Liver (tissue), 9 donors: Measurements from ENCODE around the gene ACAD9. TPM values are rescaled to one million over a fixed set of nuclear protein-coding genes. Genes with fewer than 3 reads are reported as not detected.

Experiments used
- DNase-seq: peaks from one replicate; pipeline ENCODE4 v3.0.0-alpha.2; 2017; ENCODE audit warnings: low spot score
- H3K27ac ChIP-seq, 2 donors: one replicate each; pipeline ENCODE4 v1.7.0; 2013; ENCODE audit warnings: inconsistent platforms in 2 of 2, low read length in 2 of 2, control low read depth in 1 of 2, low read depth in 1 of 2, mild to moderate bottlenecking in 1 of 2
- H3K27me3 ChIP-seq, 4 donors: one replicate each; pipeline versions ENCODE4 v1.6.1 to v1.7.0; 2013; ENCODE audit warnings: low read length in 3 of 4, inconsistent platforms in 1 of 4, mild to moderate bottlenecking in 1 of 4, moderate library complexity in 1 of 4; ENCODE audit not compliant: control insufficient read depth in 4 of 4, insufficient read depth in 4 of 4
- H3K36me3 ChIP-seq, 4 donors: one replicate each; pipeline versions ENCODE4 v1.6.1 to v1.7.0; 2013; ENCODE audit warnings: low read length in 3 of 4, mild to moderate bottlenecking in 3 of 4, low read depth in 1 of 4, moderate library complexity in 1 of 4; ENCODE audit not compliant: control insufficient read depth in 4 of 4, insufficient read depth in 3 of 4
- H3K4me1 ChIP-seq, 4 donors: one replicate each; pipeline versions ENCODE4 v1.6.1 to v1.7.0; 2013; ENCODE audit warnings: low read length in 3 of 4, mild to moderate bottlenecking in 3 of 4, moderate library complexity in 1 of 4; ENCODE audit not compliant: control insufficient read depth in 4 of 4, insufficient read depth in 4 of 4
- H3K4me3 ChIP-seq, 3 donors: one replicate each; pipeline versions ENCODE4 v1.6.1 to v1.7.0; 2013; ENCODE audit warnings: low read length in 3 of 3, control low read depth in 1 of 3, low read depth in 1 of 3, mild to moderate bottlenecking in 1 of 3
- H3K9ac ChIP-seq, 2 donors: one replicate each; pipeline ENCODE4 v1.7.0; 2013; ENCODE audit warnings: low read length in 2 of 2, mild to moderate bottlenecking in 2 of 2, moderate library complexity in 2 of 2, control low read depth in 1 of 2, low read depth in 1 of 2
- H3K9me3 ChIP-seq, 4 donors: one replicate each; pipeline versions ENCODE4 v1.6.1 to v1.7.0; 2013; ENCODE audit warnings: low read length in 3 of 4; ENCODE audit not compliant: control insufficient read depth in 4 of 4
- CTCF ChIP-seq: fragments of 150-350 bp; IDR thresholded peaks from 2 replicates; pipeline ENCODE4 v1.5.1; 2017; ENCODE audit warnings: improper control_type of control experiment, low read depth, low read length; ENCODE audit not compliant: missing input control
- EGR1 ChIP-seq, 2 donors: IDR thresholded peaks; 2 replicates each; pipeline ENCODE4 v1.6.1; 2016 to 2018; ENCODE audit warnings: antibody characterized with exemption in 2 of 2, low read depth in 2 of 2
- FOXA1 ChIP-seq: IDR thresholded peaks from 2 replicates; pipeline ENCODE4 v1.6.1; 2016; ENCODE audit warnings: antibody characterized with exemption
- GABPA ChIP-seq, 2 donors: IDR thresholded peaks in 1 of 2; conservative IDR thresholded peaks in 1 of 2; 2 replicates each; pipeline ENCODE4 v1.6.1; 2016; ENCODE audit warnings: antibody characterized with exemption in 2 of 2, mild to moderate bottlenecking in 1 of 2, moderate library complexity in 1 of 2
- HNF4A ChIP-seq, 2 donors: conservative IDR thresholded peaks; 2 replicates each; pipeline ENCODE4 v1.6.1; 2016; ENCODE audit warnings: antibody characterized with exemption in 2 of 2, mild to moderate bottlenecking in 2 of 2
- HNF4G ChIP-seq: IDR thresholded peaks from 2 replicates; pipeline ENCODE4 v1.6.1; 2016; ENCODE audit warnings: antibody characterized with exemption
- JUND ChIP-seq, 2 donors: IDR thresholded peaks; 2 replicates each; pipeline ENCODE4 v1.6.1; 2016; ENCODE audit warnings: antibody characterized with exemption in 2 of 2
- MAX ChIP-seq: IDR thresholded peaks from 2 replicates; pipeline ENCODE4 v1.6.1; 2016; ENCODE audit warnings: antibody characterized with exemption
- NR2F2 ChIP-seq: IDR thresholded peaks from 2 replicates; pipeline ENCODE4 v1.6.1; 2016; ENCODE audit warnings: antibody characterized with exemption
- RAD21 ChIP-seq, 2 donors: IDR thresholded peaks; 2 replicates each; pipeline ENCODE4 v1.6.1; 2016; ENCODE audit warnings: antibody characterized with exemption in 2 of 2, mild to moderate bottlenecking in 2 of 2
- RXRA ChIP-seq, 2 donors: IDR thresholded peaks; 2 replicates each; pipeline ENCODE4 v1.6.1; 2017 to 2018; ENCODE audit warnings: antibody characterized with exemption in 2 of 2, mild to moderate bottlenecking in 1 of 2
- SP1 ChIP-seq: IDR thresholded peaks from 2 replicates; pipeline ENCODE4 v1.6.1; 2018; ENCODE audit warnings: antibody characterized with exemption, mild to moderate bottlenecking
- YY1 ChIP-seq: IDR thresholded peaks from 2 replicates; pipeline ENCODE4 v1.6.1; 2016; ENCODE audit warnings: antibody characterized with exemption, mild to moderate bottlenecking
- ZBTB33 ChIP-seq: IDR thresholded peaks from 2 replicates; pipeline ENCODE4 v1.6.1; 2016; ENCODE audit warnings: antibody characterized with exemption
- WGBS: extraction: QIAGEN DNeasy Blood & Tissue Kit; methylation state at CpG from one replicate; pipeline ENCODE4 v1.1.7; 2013; 5-methylcytosine and 5-hydroxymethylcytosine counted together
- polyA plus RNA-seq, 2 donors: library from polyadenylated mRNA; stranded (reverse) in 1 of 2; unstranded in 1 of 2; fragments of 200-250 nt in 1 of 2; fragments of >200 nt in 1 of 2; fragmentation: Nextera tagmentation in 1 of 2; extraction: Ambion mirVana in 1 of 2; gene quantifications; one replicate each; pipeline versions ENCODE4 v1.2.1 to v1.2.3, GENCODE V29; 2013 to 2015
- total RNA-seq, 2 donors: library from RNA; depleted of rRNA; stranded (reverse); fragments of >200 nt; gene quantifications; one replicate each; pipeline ENCODE4 v1.2.3, GENCODE V29; 2014
- TF ChIP-seq, protein P1 (sequence below): IDR thresholded peaks from 2 replicates; pipeline ENCODE4 v1.6.1; 2016; ENCODE audit warnings: antibody characterized with exemption
- TF ChIP-seq, protein P2 (sequence below): IDR thresholded peaks from 2 replicates; pipeline ENCODE4 v1.6.1; 2016; ENCODE audit warnings: antibody characterized with exemption, mild to moderate bottlenecking
- donor health status: healthy.
- donor health status: healthy.
- donor health status: healthy.
- donor health status: healthy.
- donor health status: healthy.

The ACAD9 gene
- total and polyA plus RNA-seq, 4 donors = 18.3 to 35.8 (median 27.2) TPM

GRCh38 chr3:128945878-128946175 is 66.4 kb downstream of the ACAD9 start:
- no peak overlapping the region for H3K4me3 ChIP-seq
- no peak overlapping the region for H3K27ac ChIP-seq
- H3K4me1 ChIP-seq = no peaks in the 10 kb centered on the region
- DNase-seq = no peak
- no peak overlapping the region for H3K9ac ChIP-seq
- H3K27me3 ChIP-seq = no peaks in the 10 kb centered on the region
- TF ChIP-seq SP1 (no peak), HNF4A (conservative IDR thresholded peaks at IDR 0.05) (no peak), EGR1 (IDR thresholded peaks at IDR 0.05; ENCODE audit: low read depth in 2 of 2) (no peak), GABPA (IDR thresholded peaks at IDR 0.05 in 1 of 2, conservative IDR thresholded peaks at IDR 0.05 in 1 of 2) (no peak), RXRA (IDR thresholded peaks at IDR 0.05) (no peak), YY1 (no peak), CTCF (no peak), NR2F2 (no peak), ZBTB33 (no peak), FOXA1 (no peak), JUND (IDR thresholded peaks at IDR 0.05) (no peak), HNF4G (no peak), RAD21 (IDR thresholded peaks at IDR 0.05) (no peak)
- TF ChIP-seq, protein P1, sequence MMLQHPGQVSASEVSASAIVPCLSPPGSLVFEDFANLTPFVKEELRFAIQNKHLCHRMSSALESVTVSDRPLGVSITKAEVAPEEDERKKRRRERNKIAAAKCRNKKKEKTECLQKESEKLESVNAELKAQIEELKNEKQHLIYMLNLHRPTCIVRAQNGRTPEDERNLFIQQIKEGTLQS = no peak
- no peaks in the 10 kb centered on the region for H3K9me3 ChIP-seq
- 75% methylated on average over 3 of the region's 3 CpGs for WGBS
- no peaks in the 10 kb centered on the region for H3K36me3 ChIP-seq

- DNase-seq = no peak
- Histone ChIP-seq H3K9ac (no peak overlapping the region), H3K9me3 (no peaks in the 10 kb centered on the region), H3K27ac (no peak overlapping the region), H3K36me3 (no peaks in the 10 kb centered on the region), H3K4me1 (no peaks in the 10 kb centered on the region), H3K4me3 (no peak overlapping the region), H3K27me3 (no peaks in the 10 kb centered on the region)
- 86% methylated on average over 7 of the region's 7 CpGs for WGBS
- TF ChIP-seq MAX (no peak), YY1 (no peak), NR2F2 (no peak), CTCF (no peak), SP1 (no peak), ZBTB33 (no peak), EGR1 (IDR thresholded peaks at IDR 0.05; ENCODE audit: low read depth in 2 of 2) (no peak), HNF4G (no peak)
- TF ChIP-seq, protein P2, sequence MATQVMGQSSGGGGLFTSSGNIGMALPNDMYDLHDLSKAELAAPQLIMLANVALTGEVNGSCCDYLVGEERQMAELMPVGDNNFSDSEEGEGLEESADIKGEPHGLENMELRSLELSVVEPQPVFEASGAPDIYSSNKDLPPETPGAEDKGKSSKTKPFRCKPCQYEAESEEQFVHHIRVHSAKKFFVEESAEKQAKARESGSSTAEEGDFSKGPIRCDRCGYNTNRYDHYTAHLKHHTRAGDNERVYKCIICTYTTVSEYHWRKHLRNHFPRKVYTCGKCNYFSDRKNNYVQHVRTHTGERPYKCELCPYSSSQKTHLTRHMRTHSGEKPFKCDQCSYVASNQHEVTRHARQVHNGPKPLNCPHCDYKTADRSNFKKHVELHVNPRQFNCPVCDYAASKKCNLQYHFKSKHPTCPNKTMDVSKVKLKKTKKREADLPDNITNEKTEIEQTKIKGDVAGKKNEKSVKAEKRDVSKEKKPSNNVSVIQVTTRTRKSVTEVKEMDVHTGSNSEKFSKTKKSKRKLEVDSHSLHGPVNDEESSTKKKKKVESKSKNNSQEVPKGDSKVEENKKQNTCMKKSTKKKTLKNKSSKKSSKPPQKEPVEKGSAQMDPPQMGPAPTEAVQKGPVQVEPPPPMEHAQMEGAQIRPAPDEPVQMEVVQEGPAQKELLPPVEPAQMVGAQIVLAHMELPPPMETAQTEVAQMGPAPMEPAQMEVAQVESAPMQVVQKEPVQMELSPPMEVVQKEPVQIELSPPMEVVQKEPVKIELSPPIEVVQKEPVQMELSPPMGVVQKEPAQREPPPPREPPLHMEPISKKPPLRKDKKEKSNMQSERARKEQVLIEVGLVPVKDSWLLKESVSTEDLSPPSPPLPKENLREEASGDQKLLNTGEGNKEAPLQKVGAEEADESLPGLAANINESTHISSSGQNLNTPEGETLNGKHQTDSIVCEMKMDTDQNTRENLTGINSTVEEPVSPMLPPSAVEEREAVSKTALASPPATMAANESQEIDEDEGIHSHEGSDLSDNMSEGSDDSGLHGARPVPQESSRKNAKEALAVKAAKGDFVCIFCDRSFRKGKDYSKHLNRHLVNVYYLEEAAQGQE = no peak
- TF ChIP-seq, protein P1 = no peak
Observed at GRCh38 chr3:128946411-128946810, 67.0 kb downstream of the ACAD9 start.
